ENCODE results near the gene CHN1.

Gene CHN1

DNA sequence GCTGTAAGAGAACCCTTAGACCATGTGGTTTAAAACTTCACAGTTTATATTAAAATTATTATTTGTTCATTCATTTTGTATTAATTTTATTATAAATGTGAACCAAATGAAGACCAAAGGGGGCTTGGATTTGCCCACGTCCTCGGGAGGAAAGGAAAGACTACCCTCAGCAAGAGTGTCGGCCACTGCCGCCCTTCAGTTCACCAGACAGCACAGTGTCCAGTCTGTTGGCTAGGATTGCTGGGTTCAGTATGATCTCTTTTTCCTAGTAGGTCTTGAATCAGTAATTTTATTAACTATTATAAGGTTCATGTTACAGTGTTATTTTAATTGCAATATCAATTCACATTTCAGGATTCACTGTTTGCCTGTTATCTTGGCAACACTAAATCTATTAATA, 162.7 kb downstream of the CHN1 start:
- Histone ChIP-seq H3K79me2 (ENCODE audit: control insufficient read depth, low read length) (no peaks in the 10 kb centered on the region), H3F3A (ENCODE audit: control insufficient read depth, insufficient read depth) (no peaks in the 10 kb centered on the region), H4K20me1 (ENCODE audit: control insufficient read depth, insufficient read depth, low read depth, low read length) (no peaks in the 10 kb centered on the region), H3K9me2 (replicated peaks; ENCODE audit: control insufficient read depth, low read length) (no peaks in the 10 kb centered on the region), H3K27me3 (ENCODE audit: control insufficient read depth, low read length) (peaks cover 9% of the 10 kb centered on the region), H3K4me3 (ENCODE audit: low read length) (no peak overlapping the region), H3K4me1 (ENCODE audit: control insufficient read depth, low read length) (no peaks in the 10 kb centered on the region), H3K27ac (ENCODE audit: low read depth, low read length) (no peak overlapping the region), H3K9me3 (ENCODE audit: control insufficient read depth, insufficient read depth, low read length) (no peaks in the 10 kb centered on the region), H3K36me3 (ENCODE audit: control insufficient read depth, low read length) (no peaks in the 10 kb centered on the region), H3K4me2 (ENCODE audit: low read length) (no peak overlapping the region)
- no peak for TF ChIP-seq EZH2phosphoT487 (IDR thresholded peaks at IDR 0.05; ENCODE audit: borderline replicate concordance, low read length)
- TF ChIP-seq, protein P1, sequence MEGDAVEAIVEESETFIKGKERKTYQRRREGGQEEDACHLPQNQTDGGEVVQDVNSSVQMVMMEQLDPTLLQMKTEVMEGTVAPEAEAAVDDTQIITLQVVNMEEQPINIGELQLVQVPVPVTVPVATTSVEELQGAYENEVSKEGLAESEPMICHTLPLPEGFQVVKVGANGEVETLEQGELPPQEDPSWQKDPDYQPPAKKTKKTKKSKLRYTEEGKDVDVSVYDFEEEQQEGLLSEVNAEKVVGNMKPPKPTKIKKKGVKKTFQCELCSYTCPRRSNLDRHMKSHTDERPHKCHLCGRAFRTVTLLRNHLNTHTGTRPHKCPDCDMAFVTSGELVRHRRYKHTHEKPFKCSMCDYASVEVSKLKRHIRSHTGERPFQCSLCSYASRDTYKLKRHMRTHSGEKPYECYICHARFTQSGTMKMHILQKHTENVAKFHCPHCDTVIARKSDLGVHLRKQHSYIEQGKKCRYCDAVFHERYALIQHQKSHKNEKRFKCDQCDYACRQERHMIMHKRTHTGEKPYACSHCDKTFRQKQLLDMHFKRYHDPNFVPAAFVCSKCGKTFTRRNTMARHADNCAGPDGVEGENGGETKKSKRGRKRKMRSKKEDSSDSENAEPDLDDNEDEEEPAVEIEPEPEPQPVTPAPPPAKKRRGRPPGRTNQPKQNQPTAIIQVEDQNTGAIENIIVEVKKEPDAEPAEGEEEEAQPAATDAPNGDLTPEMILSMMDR (IDR thresholded peaks at IDR 0.05; ENCODE audit: low read depth, low read length, poor library complexity, severe bottlenecking), result no peak

DNA sequence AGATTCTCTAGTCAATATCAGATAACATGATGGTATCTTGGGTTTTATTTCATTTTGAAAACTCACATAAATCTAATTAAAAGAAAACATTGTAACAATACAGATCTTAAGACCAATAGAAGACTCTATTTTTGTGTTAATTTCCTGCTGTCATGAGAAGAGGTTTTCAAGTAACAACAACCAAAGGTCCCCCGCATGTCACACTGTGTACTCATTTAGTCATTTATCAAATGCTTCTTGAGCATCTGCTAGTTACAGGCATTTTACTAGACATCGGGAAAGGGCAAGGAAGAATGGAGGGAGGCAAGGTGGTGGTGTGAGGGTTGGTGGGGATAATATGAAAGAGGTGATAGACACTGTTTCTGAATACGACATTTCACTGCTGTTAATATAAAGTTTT, 163.2 kb downstream of the CHN1 start:
- H3K4me2 ChIP-seq (ENCODE audit: low read length), result no peak overlapping the region
- TF ChIP-seq, protein P1 (IDR thresholded peaks at IDR 0.05; ENCODE audit: low read depth, low read length, poor library complexity, severe bottlenecking), result no peak
- TF ChIP-seq EZH2phosphoT487 (IDR thresholded peaks at IDR 0.05; ENCODE audit: borderline replicate concordance, low read length), result no peak
- H3K9me2 ChIP-seq (replicated peaks; ENCODE audit: control insufficient read depth, low read length), result no peaks in the 10 kb centered on the region
- H3K4me3 ChIP-seq (ENCODE audit: low read length), result no peak overlapping the region
- H3F3A ChIP-seq (ENCODE audit: control insufficient read depth, insufficient read depth), result no peaks in the 10 kb centered on the region
- H3K4me1 ChIP-seq (ENCODE audit: control insufficient read depth, low read length), result no peaks in the 10 kb centered on the region
- no peaks in the 10 kb centered on the region for H3K9me3 ChIP-seq (ENCODE audit: control insufficient read depth, insufficient read depth, low read length)
- H3K36me3 ChIP-seq (ENCODE audit: control insufficient read depth, low read length), result no peaks in the 10 kb centered on the region
- no peaks in the 10 kb centered on the region for H3K79me2 ChIP-seq (ENCODE audit: control insufficient read depth, low read length)
- no peak overlapping the region for H3K27ac ChIP-seq (ENCODE audit: low read depth, low read length)
- H3K27me3 ChIP-seq (ENCODE audit: control insufficient read depth, low read length), result peaks cover 12% of the 10 kb centered on the region
- H4K20me1 ChIP-seq (ENCODE audit: control insufficient read depth, insufficient read depth, low read depth, low read length), result no peaks in the 10 kb centered on the region

DNA sequence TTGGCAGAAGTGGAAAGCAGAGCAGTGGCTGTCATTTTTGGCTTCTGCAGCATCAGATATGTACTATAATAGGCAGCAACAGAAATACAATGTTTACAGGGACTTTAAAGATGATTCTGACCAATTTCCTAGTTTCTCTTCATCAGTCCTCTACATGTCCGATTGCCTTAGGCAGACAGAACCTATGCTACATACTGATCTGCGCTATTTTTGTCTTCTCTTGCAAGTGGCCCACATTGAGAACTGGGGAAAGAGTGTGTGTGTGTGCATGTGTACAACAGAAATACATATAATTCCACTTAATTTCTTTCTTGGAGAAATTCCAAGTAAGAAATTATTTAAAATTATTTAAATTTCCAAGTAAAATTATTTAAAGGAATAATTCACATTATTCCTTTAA, 163.8 kb downstream of the CHN1 start:
- Histone ChIP-seq H3K27me3 (ENCODE audit: control insufficient read depth, low read length) (peaks cover 12% of the 10 kb centered on the region), H3K4me3 (ENCODE audit: low read length) (no peak overlapping the region), H3K4me1 (ENCODE audit: control insufficient read depth, low read length) (no peaks in the 10 kb centered on the region), H3F3A (ENCODE audit: control insufficient read depth, insufficient read depth) (no peaks in the 10 kb centered on the region), H3K4me2 (ENCODE audit: low read length) (no peak overlapping the region), H3K36me3 (ENCODE audit: control insufficient read depth, low read length) (no peaks in the 10 kb centered on the region), H3K9me2 (replicated peaks; ENCODE audit: control insufficient read depth, low read length) (no peaks in the 10 kb centered on the region), H3K79me2 (ENCODE audit: control insufficient read depth, low read length) (no peaks in the 10 kb centered on the region), H3K9me3 (ENCODE audit: control insufficient read depth, insufficient read depth, low read length) (no peaks in the 10 kb centered on the region), H4K20me1 (ENCODE audit: control insufficient read depth, insufficient read depth, low read depth, low read length) (no peaks in the 10 kb centered on the region), H3K27ac (ENCODE audit: low read depth, low read length) (no peak overlapping the region)
- TF ChIP-seq EZH2phosphoT487 (IDR thresholded peaks at IDR 0.05; ENCODE audit: borderline replicate concordance, low read length), result no peak
- TF ChIP-seq, protein P1 (IDR thresholded peaks at IDR 0.05; ENCODE audit: low read depth, low read length, poor library complexity, severe bottlenecking), result no peak

DNA sequence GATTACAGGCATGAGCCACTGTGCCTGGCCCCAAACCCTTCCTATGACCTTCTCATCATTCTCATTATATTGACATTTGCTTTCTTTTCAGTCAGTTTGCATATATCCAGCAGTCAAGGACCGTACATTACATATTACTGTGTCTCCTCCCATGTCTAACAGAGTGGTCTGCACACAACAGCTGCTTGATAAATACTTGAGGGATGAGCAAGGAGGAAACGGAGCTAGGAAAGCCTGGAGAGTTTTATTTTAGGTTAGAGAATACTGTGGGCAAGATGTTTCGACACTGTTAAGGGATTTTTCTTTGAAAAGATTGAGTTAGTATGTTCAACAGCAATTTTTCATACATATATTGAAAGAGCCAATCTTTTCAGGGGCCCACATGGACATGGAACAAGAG, 164.7 kb downstream of the CHN1 start:
- no peaks in the 10 kb centered on the region for H3K9me3 ChIP-seq (ENCODE audit: control insufficient read depth, insufficient read depth, low read length)
- TF ChIP-seq, protein P1 (IDR thresholded peaks at IDR 0.05; ENCODE audit: low read depth, low read length, poor library complexity, severe bottlenecking), result no peak
- no peak for TF ChIP-seq EZH2phosphoT487 (IDR thresholded peaks at IDR 0.05; ENCODE audit: borderline replicate concordance, low read length)
- H3K79me2 ChIP-seq (ENCODE audit: control insufficient read depth, low read length), result no peaks in the 10 kb centered on the region
- H4K20me1 ChIP-seq (ENCODE audit: control insufficient read depth, insufficient read depth, low read depth, low read length), result no peaks in the 10 kb centered on the region
- H3K9me2 ChIP-seq (replicated peaks; ENCODE audit: control insufficient read depth, low read length), result no peaks in the 10 kb centered on the region
- no peaks in the 10 kb centered on the region for H3F3A ChIP-seq (ENCODE audit: control insufficient read depth, insufficient read depth)
- H3K4me1 ChIP-seq (ENCODE audit: control insufficient read depth, low read length), result no peaks in the 10 kb centered on the region
- H3K27ac ChIP-seq (ENCODE audit: low read depth, low read length), result no peak overlapping the region
- H3K27me3 ChIP-seq (ENCODE audit: control insufficient read depth, low read length), result peaks cover 10% of the 10 kb centered on the region; the same call in 1 of the 2 replicates
- no peak overlapping the region for H3K4me3 ChIP-seq (ENCODE audit: low read length)
- H3K4me2 ChIP-seq (ENCODE audit: low read length), result no peak overlapping the region
- no peaks in the 10 kb centered on the region for H3K36me3 ChIP-seq (ENCODE audit: control insufficient read depth, low read length)
